ENCODE results near the gene SGK2.

Gene SGK2

GRCh38 chr20:43540673-43541060, 18.2 kb upstream of the SGK2 start:
- Histone ChIP-seq H4K12ac (ENCODE audit: low read depth, low read length) (no peak overlapping the region), H2BK120ac (ENCODE audit: insufficient read depth, low read length, poor library complexity) (no peak overlapping the region), H2BK12ac (ENCODE audit: low read length) (no peak overlapping the region), H2AK5ac (ENCODE audit: low read length) (no peak overlapping the region), H3K4me2 (ENCODE audit: low read length) (no peak overlapping the region), H3K9ac (ENCODE audit: low read length) (no peak overlapping the region), H3K27ac (ENCODE audit: low read depth, low read length) (no peak overlapping the region), H3K18ac (ENCODE audit: low read length) (no peak overlapping the region), H3K14ac (ENCODE audit: low read length) (no peak overlapping the region), H4K8ac (ENCODE audit: low read depth, low read length) (no peak overlapping the region), H3K9me3 (ENCODE audit: insufficient read depth, low read depth, low read length) (peaks cover 3% of the 10 kb centered on the region), H3K79me1 (ENCODE audit: low read length) (no peaks in the 10 kb centered on the region), H3K4me1 (ENCODE audit: control insufficient read depth in 1 of 2, insufficient read depth in 2 of 2, low read length in 2 of 2) (no peaks in the 10 kb centered on the region), H3K4ac (ENCODE audit: low read depth, low read length) (no peak overlapping the region), H4K91ac (ENCODE audit: low read depth, low read length) (no peak overlapping the region), H3K79me2 (ENCODE audit: control insufficient read depth, insufficient read depth, low read length, poor library complexity) (no peaks in the 10 kb centered on the region), H2BK5ac (ENCODE audit: low read depth, low read length, poor library complexity) (no peak overlapping the region), H3K27me3 (ENCODE audit: insufficient read depth, low read length) (no peaks in the 10 kb centered on the region), H3K36me3 (ENCODE audit: control insufficient read depth in 1 of 2, insufficient read depth in 2 of 2, low read length in 2 of 2) (peaks cover 0 to 8% of the 10 kb centered on the region in 2 experiments), H2AFZ (ENCODE audit: insufficient read depth, low read length, poor library complexity) (no peak overlapping the region), H3K23ac (ENCODE audit: low read length) (no peak overlapping the region), H3K4me3 (ENCODE audit: low read depth, low read length) (no peak overlapping the region)
- WGBS (ENCODE audit: extremely low coverage, insufficient coverage, insufficient read length) = no CpG with 5 or more reads among the region's 7 CpGs
- no peak for DNase-seq

GRCh38 chr20:43541214-43541613, 17.6 kb upstream of the SGK2 start:
- no peaks in the 10 kb centered on the region for H3K4me1 ChIP-seq (ENCODE audit: control insufficient read depth in 1 of 2, insufficient read depth in 2 of 2, low read length in 2 of 2)
- DNase-seq = peak; percentile 10 to 68
- H3K4me2 ChIP-seq (ENCODE audit: low read length) = no peak overlapping the region
- no peak overlapping the region for H3K14ac ChIP-seq (ENCODE audit: low read length)
- no peak overlapping the region for H4K12ac ChIP-seq (ENCODE audit: low read depth, low read length)
- peaks cover 0 to 3% of the 10 kb centered on the region in 2 experiments for H3K36me3 ChIP-seq (ENCODE audit: control insufficient read depth in 1 of 2, insufficient read depth in 2 of 2, low read length in 2 of 2)
- H4K91ac ChIP-seq (ENCODE audit: low read depth, low read length) = no peak overlapping the region
- H2BK12ac ChIP-seq (ENCODE audit: low read length) = no peak overlapping the region
- H2BK120ac ChIP-seq (ENCODE audit: insufficient read depth, low read length, poor library complexity) = no peak overlapping the region
- no peak overlapping the region for H3K23ac ChIP-seq (ENCODE audit: low read length)
- H3K18ac ChIP-seq (ENCODE audit: low read length) = no peak overlapping the region
- H2BK5ac ChIP-seq (ENCODE audit: low read depth, low read length, poor library complexity) = no peak overlapping the region
- no peak overlapping the region for H3K4me3 ChIP-seq (ENCODE audit: low read depth, low read length)
- peaks cover 3% of the 10 kb centered on the region for H3K9me3 ChIP-seq (ENCODE audit: insufficient read depth, low read depth, low read length)
- no peak overlapping the region for H2AFZ ChIP-seq (ENCODE audit: insufficient read depth, low read length, poor library complexity)
- H3K79me2 ChIP-seq (ENCODE audit: control insufficient read depth, insufficient read depth, low read length, poor library complexity) = no peaks in the 10 kb centered on the region
- no peak overlapping the region for H3K9ac ChIP-seq (ENCODE audit: low read length)
- H4K8ac ChIP-seq (ENCODE audit: low read depth, low read length) = no peak overlapping the region
- no peak overlapping the region for H3K4ac ChIP-seq (ENCODE audit: low read depth, low read length)
- no peak overlapping the region for H2AK5ac ChIP-seq (ENCODE audit: low read length)
- H3K27ac ChIP-seq (ENCODE audit: low read depth, low read length) = no peak overlapping the region
- no peaks in the 10 kb centered on the region for H3K79me1 ChIP-seq (ENCODE audit: low read length)
- no CpG with 5 or more reads among the region's 2 CpGs for WGBS (ENCODE audit: extremely low coverage, insufficient coverage, insufficient read length)
- no peaks in the 10 kb centered on the region for H3K27me3 ChIP-seq (ENCODE audit: insufficient read depth, low read length)

GRCh38 chr20:43542161-43542560, 16.7 kb upstream of the SGK2 start:
- Histone ChIP-seq H2BK12ac (ENCODE audit: low read length) (no peak overlapping the region), H2BK5ac (ENCODE audit: low read depth, low read length, poor library complexity) (no peak overlapping the region), H2AK5ac (ENCODE audit: low read length) (no peak overlapping the region), H3K27me3 (ENCODE audit: insufficient read depth, low read length) (no peaks in the 10 kb centered on the region), H3K4me2 (ENCODE audit: low read length) (no peak overlapping the region), H3K18ac (ENCODE audit: low read length) (no peak overlapping the region), H2AFZ (ENCODE audit: insufficient read depth, low read length, poor library complexity) (no peak overlapping the region), H4K12ac (ENCODE audit: low read depth, low read length) (no peak overlapping the region), H3K9ac (ENCODE audit: low read length) (no peak overlapping the region), H3K4me1 (ENCODE audit: control insufficient read depth in 1 of 2, insufficient read depth in 2 of 2, low read length in 2 of 2) (no peaks in the 10 kb centered on the region), H3K4ac (ENCODE audit: low read depth, low read length) (no peak overlapping the region), H4K91ac (ENCODE audit: low read depth, low read length) (no peak overlapping the region), H3K9me3 (ENCODE audit: insufficient read depth, low read depth, low read length) (peaks cover 3% of the 10 kb centered on the region), H4K8ac (ENCODE audit: low read depth, low read length) (no peak overlapping the region), H2BK120ac (ENCODE audit: insufficient read depth, low read length, poor library complexity) (no peak overlapping the region), H3K14ac (ENCODE audit: low read length) (no peak overlapping the region), H3K79me1 (ENCODE audit: low read length) (no peaks in the 10 kb centered on the region), H3K23ac (ENCODE audit: low read length) (no peak overlapping the region), H3K79me2 (ENCODE audit: control insufficient read depth, insufficient read depth, low read length, poor library complexity) (no peaks in the 10 kb centered on the region), H3K27ac (ENCODE audit: low read depth, low read length) (no peak overlapping the region), H3K36me3 (ENCODE audit: control insufficient read depth in 1 of 2, insufficient read depth in 2 of 2, low read length in 2 of 2) (no peaks in the 10 kb centered on the region), H3K4me3 (ENCODE audit: low read depth, low read length) (no peak overlapping the region)
- no CpG with 5 or more reads among the region's 5 CpGs for WGBS (ENCODE audit: extremely low coverage, insufficient coverage, insufficient read length)
- DNase-seq = no peak

- Histone ChIP-seq H3K79me1 (ENCODE audit: low read length) (no peaks in the 10 kb centered on the region), H3K36me3 (ENCODE audit: control insufficient read depth in 1 of 2, insufficient read depth in 2 of 2, low read length in 2 of 2) (no peaks in the 10 kb centered on the region), H3K27me3 (ENCODE audit: insufficient read depth, low read length) (no peaks in the 10 kb centered on the region), H2AFZ (ENCODE audit: insufficient read depth, low read length, poor library complexity) (no peak overlapping the region), H3K4me2 (ENCODE audit: low read length) (no peak overlapping the region), H3K79me2 (ENCODE audit: control insufficient read depth, insufficient read depth, low read length, poor library complexity) (no peaks in the 10 kb centered on the region), H4K91ac (ENCODE audit: low read depth, low read length) (no peak overlapping the region), H2BK120ac (ENCODE audit: insufficient read depth, low read length, poor library complexity) (no peak overlapping the region), H3K4me1 (ENCODE audit: control insufficient read depth in 1 of 2, insufficient read depth in 2 of 2, low read length in 2 of 2) (no peaks in the 10 kb centered on the region), H4K12ac (ENCODE audit: low read depth, low read length) (no peak overlapping the region), H3K23ac (ENCODE audit: low read length) (no peak overlapping the region), H2BK5ac (ENCODE audit: low read depth, low read length, poor library complexity) (no peak overlapping the region), H2BK12ac (ENCODE audit: low read length) (no peak overlapping the region), H4K8ac (ENCODE audit: low read depth, low read length) (no peak overlapping the region), H2AK5ac (ENCODE audit: low read length) (no peak overlapping the region), H3K4ac (ENCODE audit: low read depth, low read length) (no peak overlapping the region), H3K4me3 (ENCODE audit: low read depth, low read length) (no peak overlapping the region), H3K27ac (ENCODE audit: low read depth, low read length) (no peak overlapping the region), H3K18ac (ENCODE audit: low read length) (no peak overlapping the region), H3K14ac (ENCODE audit: low read length) (no peak overlapping the region), H3K9ac (ENCODE audit: low read length) (no peak overlapping the region), H3K9me3 (ENCODE audit: insufficient read depth, low read depth, low read length) (peaks cover 5% of the 10 kb centered on the region)
- DNase-seq = no peak
- no CpG with 5 or more reads among the region's 4 CpGs for WGBS (ENCODE audit: extremely low coverage, insufficient coverage, insufficient read length)
Observed at GRCh38 chr20:43542674-43543073, 16.2 kb upstream of the SGK2 start.
